ENCODE data around the gene NIT2. TPM values are rescaled to one million over a fixed set of nuclear protein-coding genes. Genes with fewer than 3 reads are reported as not detected.
A peak's percentile ranks its signal among the peaks of the same experiment; 100 is the strongest.

NIT2 gene
- total and polyA plus RNA-seq, 10 of the 15 experiments (the other 5 are each of a cell fraction or from before 2014, with no cell fraction given), result 49.3 to 215 (median 76.4) TPM

DNA sequence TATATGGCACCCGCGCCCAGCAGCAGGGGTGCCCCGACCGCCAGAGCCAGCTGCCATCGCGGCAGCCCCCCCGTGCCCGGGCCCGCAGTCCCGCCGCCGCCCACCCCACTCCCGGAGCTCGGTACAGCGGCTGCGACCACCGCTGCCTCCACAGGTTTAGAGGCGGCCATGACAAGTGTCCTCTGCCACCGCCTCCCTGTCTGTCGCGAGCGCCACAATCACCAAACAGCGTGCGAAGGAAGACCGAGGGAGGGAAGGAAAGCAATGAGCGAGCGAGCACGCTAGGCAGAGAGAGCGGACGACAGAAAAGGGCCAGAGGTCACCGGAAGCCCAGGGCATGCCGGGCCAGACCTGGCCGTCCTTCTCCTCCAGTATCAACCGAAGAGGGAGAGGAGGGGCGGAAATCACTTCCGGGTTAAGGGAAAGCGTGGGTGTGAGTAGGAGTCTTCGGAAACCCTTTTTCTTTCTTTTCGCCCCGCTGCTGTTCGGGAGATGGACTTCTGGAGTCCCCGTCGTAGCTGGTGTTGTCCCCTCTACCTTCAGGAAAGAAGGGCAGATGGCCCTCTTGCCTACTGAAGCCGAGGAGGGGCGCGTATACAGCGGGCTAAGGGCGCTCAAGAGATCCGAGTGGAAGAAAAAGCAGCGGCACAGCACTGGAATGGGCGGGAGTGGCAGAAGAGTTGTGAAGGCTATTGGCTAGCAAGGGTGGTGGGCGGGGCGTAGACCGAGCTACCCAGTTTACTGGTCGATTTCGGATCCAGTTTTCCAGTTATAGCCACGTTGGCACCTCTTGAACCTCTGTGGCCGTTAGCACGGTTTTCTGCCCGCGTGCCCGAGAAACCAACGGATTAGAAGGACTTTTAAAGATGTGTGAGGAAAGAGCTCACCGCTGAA is 66.5 kb downstream of the NIT2 start, which contains the start of the genes LNP1 and TOMM70 (continued):
- TF ChIP-seq, protein P1, sequence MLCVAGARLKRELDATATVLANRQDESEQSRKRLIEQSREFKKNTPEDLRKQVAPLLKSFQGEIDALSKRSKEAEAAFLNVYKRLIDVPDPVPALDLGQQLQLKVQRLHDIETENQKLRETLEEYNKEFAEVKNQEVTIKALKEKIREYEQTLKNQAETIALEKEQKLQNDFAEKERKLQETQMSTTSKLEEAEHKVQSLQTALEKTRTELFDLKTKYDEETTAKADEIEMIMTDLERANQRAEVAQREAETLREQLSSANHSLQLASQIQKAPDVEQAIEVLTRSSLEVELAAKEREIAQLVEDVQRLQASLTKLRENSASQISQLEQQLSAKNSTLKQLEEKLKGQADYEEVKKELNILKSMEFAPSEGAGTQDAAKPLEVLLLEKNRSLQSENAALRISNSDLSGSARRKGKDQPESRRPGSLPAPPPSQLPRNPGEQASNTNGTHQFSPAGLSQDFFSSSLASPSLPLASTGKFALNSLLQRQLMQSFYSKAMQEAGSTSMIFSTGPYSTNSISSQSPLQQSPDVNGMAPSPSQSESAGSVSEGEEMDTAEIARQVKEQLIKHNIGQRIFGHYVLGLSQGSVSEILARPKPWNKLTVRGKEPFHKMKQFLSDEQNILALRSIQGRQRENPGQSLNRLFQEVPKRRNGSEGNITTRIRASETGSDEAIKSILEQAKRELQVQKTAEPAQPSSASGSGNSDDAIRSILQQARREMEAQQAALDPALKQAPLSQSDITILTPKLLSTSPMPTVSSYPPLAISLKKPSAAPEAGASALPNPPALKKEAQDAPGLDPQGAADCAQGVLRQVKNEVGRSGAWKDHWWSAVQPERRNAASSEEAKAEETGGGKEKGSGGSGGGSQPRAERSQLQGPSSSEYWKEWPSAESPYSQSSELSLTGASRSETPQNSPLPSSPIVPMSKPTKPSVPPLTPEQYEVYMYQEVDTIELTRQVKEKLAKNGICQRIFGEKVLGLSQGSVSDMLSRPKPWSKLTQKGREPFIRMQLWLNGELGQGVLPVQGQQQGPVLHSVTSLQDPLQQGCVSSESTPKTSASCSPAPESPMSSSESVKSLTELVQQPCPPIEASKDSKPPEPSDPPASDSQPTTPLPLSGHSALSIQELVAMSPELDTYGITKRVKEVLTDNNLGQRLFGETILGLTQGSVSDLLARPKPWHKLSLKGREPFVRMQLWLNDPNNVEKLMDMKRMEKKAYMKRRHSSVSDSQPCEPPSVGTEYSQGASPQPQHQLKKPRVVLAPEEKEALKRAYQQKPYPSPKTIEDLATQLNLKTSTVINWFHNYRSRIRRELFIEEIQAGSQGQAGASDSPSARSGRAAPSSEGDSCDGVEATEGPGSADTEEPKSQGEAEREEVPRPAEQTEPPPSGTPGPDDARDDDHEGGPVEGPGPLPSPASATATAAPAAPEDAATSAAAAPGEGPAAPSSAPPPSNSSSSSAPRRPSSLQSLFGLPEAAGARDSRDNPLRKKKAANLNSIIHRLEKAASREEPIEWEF (IDR thresholded peaks at IDR 0.05; ENCODE audit: insufficient replicate concordance, low read depth, low read length), result no peak
- TF ChIP-seq SMAD5 (IDR thresholded peaks at IDR 0.05; ENCODE audit: low read depth) (peak; percentile 88), FOXK2 (IDR thresholded peaks at IDR 0.05) (no peak; the same call in 1 of the 2 replicates), ZNF207 (IDR thresholded peaks at IDR 0.05; ENCODE audit: borderline replicate concordance) (0 out of 2 replicates have a peak, but pooled peaks have one; percentile 73), IRF4 (IDR thresholded peaks at IDR 0.05; ENCODE audit: low read depth, low read length) (peak; percentile 35; the same call in 1 of the 2 replicates), POLR2AphosphoS5 (IDR thresholded peaks at IDR 0.05; ENCODE audit: low read length) (peak; percentile 97), TCF12 (IDR thresholded peaks at IDR 0.05; ENCODE audit: low read depth, low read length) (no peak), FOXM1 (IDR thresholded peaks at IDR 0.05; ENCODE audit: low read depth, low read length) (no peak), CREB1 (IDR thresholded peaks at IDR 0.05; ENCODE audit: low read depth) (peak; percentile 62; the same call in 1 of the 2 replicates), SIX5 (IDR thresholded peaks at IDR 0.05; ENCODE audit: low read depth, low read length, severe bottlenecking) (peak; percentile 51), MEF2A (IDR thresholded peaks at IDR 0.05; ENCODE audit: insufficient read depth, low read depth, low read length) (no peak), SUPT20H (IDR thresholded peaks at IDR 0.05; ENCODE audit: borderline replicate concordance, control insufficient read depth, low read depth, low read length) (no peak), RFX5 (IDR thresholded peaks at IDR 0.05; ENCODE audit: low read depth, low read length) (no peak), POU2F2 (IDR thresholded peaks at IDR 0.05; ENCODE audit: borderline replicate concordance, low read depth, low read length) (peak; percentile 51; the same call in 2 of the 3 replicates), SIN3A (IDR thresholded peaks at IDR 0.05; ENCODE audit: low read depth, low read length) (peak; percentile 32; the same call in 1 of the 2 replicates), BCL11A (IDR thresholded peaks at IDR 0.05; ENCODE audit: low read depth, low read length) (no peak)
- TF ChIP-seq, protein P2, sequence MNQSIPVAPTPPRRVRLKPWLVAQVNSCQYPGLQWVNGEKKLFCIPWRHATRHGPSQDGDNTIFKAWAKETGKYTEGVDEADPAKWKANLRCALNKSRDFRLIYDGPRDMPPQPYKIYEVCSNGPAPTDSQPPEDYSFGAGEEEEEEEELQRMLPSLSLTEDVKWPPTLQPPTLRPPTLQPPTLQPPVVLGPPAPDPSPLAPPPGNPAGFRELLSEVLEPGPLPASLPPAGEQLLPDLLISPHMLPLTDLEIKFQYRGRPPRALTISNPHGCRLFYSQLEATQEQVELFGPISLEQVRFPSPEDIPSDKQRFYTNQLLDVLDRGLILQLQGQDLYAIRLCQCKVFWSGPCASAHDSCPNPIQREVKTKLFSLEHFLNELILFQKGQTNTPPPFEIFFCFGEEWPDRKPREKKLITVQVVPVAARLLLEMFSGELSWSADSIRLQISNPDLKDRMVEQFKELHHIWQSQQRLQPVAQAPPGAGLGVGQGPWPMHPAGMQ (IDR thresholded peaks at IDR 0.05; ENCODE audit: borderline replicate concordance), result no peak
- TF ChIP-seq, protein P3, sequence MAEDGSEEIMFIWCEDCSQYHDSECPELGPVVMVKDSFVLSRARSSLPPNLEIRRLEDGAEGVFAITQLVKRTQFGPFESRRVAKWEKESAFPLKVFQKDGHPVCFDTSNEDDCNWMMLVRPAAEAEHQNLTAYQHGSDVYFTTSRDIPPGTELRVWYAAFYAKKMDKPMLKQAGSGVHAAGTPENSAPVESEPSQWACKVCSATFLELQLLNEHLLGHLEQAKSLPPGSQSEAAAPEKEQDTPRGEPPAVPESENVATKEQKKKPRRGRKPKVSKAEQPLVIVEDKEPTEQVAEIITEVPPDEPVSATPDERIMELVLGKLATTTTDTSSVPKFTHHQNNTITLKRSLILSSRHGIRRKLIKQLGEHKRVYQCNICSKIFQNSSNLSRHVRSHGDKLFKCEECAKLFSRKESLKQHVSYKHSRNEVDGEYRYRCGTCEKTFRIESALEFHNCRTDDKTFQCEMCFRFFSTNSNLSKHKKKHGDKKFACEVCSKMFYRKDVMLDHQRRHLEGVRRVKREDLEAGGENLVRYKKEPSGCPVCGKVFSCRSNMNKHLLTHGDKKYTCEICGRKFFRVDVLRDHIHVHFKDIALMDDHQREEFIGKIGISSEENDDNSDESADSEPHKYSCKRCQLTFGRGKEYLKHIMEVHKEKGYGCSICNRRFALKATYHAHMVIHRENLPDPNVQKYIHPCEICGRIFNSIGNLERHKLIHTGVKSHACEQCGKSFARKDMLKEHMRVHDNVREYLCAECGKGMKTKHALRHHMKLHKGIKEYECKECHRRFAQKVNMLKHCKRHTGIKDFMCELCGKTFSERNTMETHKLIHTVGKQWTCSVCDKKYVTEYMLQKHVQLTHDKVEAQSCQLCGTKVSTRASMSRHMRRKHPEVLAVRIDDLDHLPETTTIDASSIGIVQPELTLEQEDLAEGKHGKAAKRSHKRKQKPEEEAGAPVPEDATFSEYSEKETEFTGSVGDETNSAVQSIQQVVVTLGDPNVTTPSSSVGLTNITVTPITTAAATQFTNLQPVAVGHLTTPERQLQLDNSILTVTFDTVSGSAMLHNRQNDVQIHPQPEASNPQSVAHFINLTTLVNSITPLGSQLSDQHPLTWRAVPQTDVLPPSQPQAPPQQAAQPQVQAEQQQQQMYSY (CRISPR knock-in tag; IDR thresholded peaks at IDR 0.05), result no peak
